Progenitor cell of endocrine pancreas (in vitro differentiated cells): Measurements from ENCODE around the gene USHBP1. TPM values are rescaled to one million over a fixed set of nuclear protein-coding genes. Genes with fewer than 3 reads are reported as not detected.

Source experiments
- DNase-seq: peaks from one replicate; pipeline ENCODE4 v3.0.0; 2021; ENCODE audit warnings: low spot score; ENCODE audit not compliant: unreplicated experiment
- H3K27ac Mint-ChIP-seq: 2 replicates; pipeline ENCODE4 v1.8.0; 2021; ENCODE audit warnings: mild to moderate bottlenecking, moderate library complexity, mixed read lengths
- H3K27me3 Mint-ChIP-seq: 2 replicates; pipeline ENCODE4 v1.8.0; 2021; ENCODE audit warnings: mixed read lengths
- H3K36me3 Mint-ChIP-seq: 2 replicates; pipeline ENCODE4 v1.8.0; 2022; ENCODE audit warnings: mixed read lengths; ENCODE audit not compliant: insufficient read depth
- H3K4me1 Mint-ChIP-seq: 2 replicates; pipeline ENCODE4 v1.8.0; 2021; ENCODE audit warnings: low read depth, mixed read lengths
- H3K4me3 Mint-ChIP-seq: 2 replicates; pipeline ENCODE4 v1.8.0; 2021; ENCODE audit warnings: low read depth, mild to moderate bottlenecking, moderate library complexity, mixed read lengths
- H3K9me3 Mint-ChIP-seq: 2 replicates; pipeline ENCODE4 v1.8.0; 2021; ENCODE audit warnings: low read depth, mixed read lengths
- long read RNA-seq: library from polyadenylated mRNA; unstranded; transcript quantifications from one replicate; pipeline ENCODE4 v2.0.0, GENCODE V29; 2020
- total RNA-seq: library from RNA; stranded (reverse); gene quantifications from 2 replicates; pipeline ENCODE4 v1.2.1, GENCODE V29; 2021
- TF ChIP-seq, protein P1 (sequence below): fragments of 200-600 bp; sonication (generic); IDR thresholded peaks from one replicate; pipeline ENCODE4 v1.5.0; 2021; ENCODE audit warnings: antibody characterized with exemption, mild to moderate bottlenecking; ENCODE audit not compliant: unreplicated experiment

Gene USHBP1, protein sequence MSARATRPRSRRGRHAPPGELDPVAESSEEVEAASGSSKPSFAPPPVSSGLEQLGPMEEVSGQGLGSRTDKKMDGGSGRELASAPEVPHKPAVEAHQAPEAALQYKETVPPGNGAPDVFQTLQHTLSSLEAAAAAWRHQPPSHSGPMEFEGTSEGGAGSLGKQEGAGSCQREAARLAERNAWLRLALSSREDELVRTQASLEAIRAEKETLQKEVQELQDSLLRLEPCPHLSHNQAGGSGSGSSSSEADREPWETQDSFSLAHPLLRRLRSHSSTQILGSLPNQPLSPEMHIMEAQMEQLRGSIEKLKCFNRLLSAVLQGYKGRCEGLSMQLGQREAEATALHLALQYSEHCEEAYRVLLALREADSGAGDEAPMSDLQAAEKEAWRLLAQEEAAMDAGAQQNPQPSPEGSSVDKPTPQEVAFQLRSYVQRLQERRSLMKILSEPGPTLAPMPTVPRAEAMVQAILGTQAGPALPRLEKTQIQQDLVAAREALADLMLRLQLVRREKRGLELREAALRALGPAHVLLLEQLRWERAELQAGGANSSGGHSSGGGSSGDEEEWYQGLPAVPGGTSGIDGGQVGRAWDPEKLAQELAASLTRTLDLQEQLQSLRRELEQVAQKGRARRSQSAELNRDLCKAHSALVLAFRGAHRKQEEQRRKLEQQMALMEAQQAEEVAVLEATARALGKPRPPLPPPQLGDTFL
- total RNA-seq: 0.38 and 0.51 TPM in 2 replicates
- long read RNA-seq, partial matches to known transcripts: 0 of 2 reads
- long read RNA-seq, other reads (novel, unspliced or antisense): 1 of 2 reads

DNA sequence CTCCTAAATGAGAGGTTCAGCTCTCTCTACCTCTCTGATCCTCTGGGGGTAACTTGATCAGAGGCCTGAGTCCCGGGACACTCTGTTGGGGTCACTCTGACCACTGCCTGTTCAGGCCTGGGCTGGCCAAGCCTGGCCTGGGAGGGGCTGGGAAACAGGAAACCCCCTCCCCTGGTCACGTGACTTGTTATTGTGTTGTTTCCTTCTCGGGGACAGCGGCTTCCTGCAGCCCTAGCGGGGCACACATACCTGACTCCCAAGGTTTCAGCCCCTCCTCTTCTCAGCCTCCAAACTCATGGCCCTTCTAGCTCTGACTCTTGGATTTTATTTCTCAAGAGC is at the start of gene USHBP1:
Gene USHBP1 (minus strand): TSS at position 105 of the 339 bp plus-strand sequence. CDS start 446 bp downstream, outside the sequence.
- H3K4me3 Mint-ChIP-seq: no peak within 1 kb of the TSS

GRCh38 chr19:17314007-17314593 is 49.6 kb upstream of the USHBP1 start:
- Mint-ChIP-seq H3K27me3 (no peaks in the 10 kb centered on the region), H3K4me1 (peaks cover 14% of the 10 kb centered on the region), H3K9me3 (no peaks in the 10 kb centered on the region), H3K36me3 (peaks cover 6% of the 10 kb centered on the region), H3K27ac (no peak overlapping the region), H3K4me3 (no peak overlapping the region)
- TF ChIP-seq, protein P1, sequence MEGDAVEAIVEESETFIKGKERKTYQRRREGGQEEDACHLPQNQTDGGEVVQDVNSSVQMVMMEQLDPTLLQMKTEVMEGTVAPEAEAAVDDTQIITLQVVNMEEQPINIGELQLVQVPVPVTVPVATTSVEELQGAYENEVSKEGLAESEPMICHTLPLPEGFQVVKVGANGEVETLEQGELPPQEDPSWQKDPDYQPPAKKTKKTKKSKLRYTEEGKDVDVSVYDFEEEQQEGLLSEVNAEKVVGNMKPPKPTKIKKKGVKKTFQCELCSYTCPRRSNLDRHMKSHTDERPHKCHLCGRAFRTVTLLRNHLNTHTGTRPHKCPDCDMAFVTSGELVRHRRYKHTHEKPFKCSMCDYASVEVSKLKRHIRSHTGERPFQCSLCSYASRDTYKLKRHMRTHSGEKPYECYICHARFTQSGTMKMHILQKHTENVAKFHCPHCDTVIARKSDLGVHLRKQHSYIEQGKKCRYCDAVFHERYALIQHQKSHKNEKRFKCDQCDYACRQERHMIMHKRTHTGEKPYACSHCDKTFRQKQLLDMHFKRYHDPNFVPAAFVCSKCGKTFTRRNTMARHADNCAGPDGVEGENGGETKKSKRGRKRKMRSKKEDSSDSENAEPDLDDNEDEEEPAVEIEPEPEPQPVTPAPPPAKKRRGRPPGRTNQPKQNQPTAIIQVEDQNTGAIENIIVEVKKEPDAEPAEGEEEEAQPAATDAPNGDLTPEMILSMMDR: no peak
- no peak for DNase-seq

More for the DNA sequence above, at the start of gene USHBP1:
- Mint-ChIP-seq H3K27ac (no peak within 1 kb of the TSS), H3K4me1 (peaks cover 6% of the 10 kb centered on the region), H3K36me3 (no peaks in the 10 kb centered on the region), H3K9me3 (peaks cover 4% of the 10 kb centered on the region), H3K27me3 (peaks cover 3% of the 10 kb centered on the region)
- DNase-seq: no peak
- TF ChIP-seq, protein P1: no peak

- Mint-ChIP-seq H3K27ac (no peak overlapping the region), H3K4me3 (no peak overlapping the region), H3K4me1 (peaks cover 19% of the 10 kb centered on the region), H3K9me3 (no peaks in the 10 kb centered on the region), H3K36me3 (peaks cover 6% of the 10 kb centered on the region), H3K27me3 (no peaks in the 10 kb centered on the region)
- TF ChIP-seq, protein P1: no peak
- DNase-seq: no peak
These were observed 47.9 kb upstream of the USHBP1 start for GRCh38 chr19:17312189-17313113.

GRCh38 chr19:17311455-17312188 is 47.1 kb upstream of the USHBP1 start:
- TF ChIP-seq, protein P1: no peak
- Mint-ChIP-seq H3K4me3 (peak overlapping the region; percentile 53), H3K27ac (peak overlapping the region; percentile 43), H3K9me3 (no peaks in the 10 kb centered on the region), H3K36me3 (peaks cover 6% of the 10 kb centered on the region), H3K4me1 (peaks cover 19% of the 10 kb centered on the region), H3K27me3 (no peaks in the 10 kb centered on the region)
- DNase-seq: no peak
